GM19351 (cell line): ENCODE results near the gene MFN2.
A peak's percentile ranks its signal among the peaks of the same experiment; 100 is the strongest.

Source experiments
- ATAC-seq: cut with Tn5 transposase; IDR thresholded peaks from one replicate; pipeline ENCODE4 v1.9.1; 2021; ENCODE audit warnings: mild to moderate bottlenecking, moderate library complexity; ENCODE audit not compliant: unreplicated experiment

MFN2 gene

GRCh38 chr1:12046749-12047119, 66.5 kb downstream of the MFN2 start:
- ATAC-seq = no peak

GRCh38 chr1:12047120-12047876, 67.1 kb downstream of the MFN2 start:
- peak; percentile 41 for ATAC-seq

GRCh38 chr1:12048372-12048771, 68.1 kb downstream of the MFN2 start:
- no peak for ATAC-seq

GRCh38 chr1:12049616-12050015, 69.4 kb downstream of the MFN2 start:
- no peak for ATAC-seq

GRCh38 chr1:12051361-12051760, 71.1 kb downstream of the MFN2 start:
- ATAC-seq = no peak

GRCh38 chr1:12052008-12052573, 71.8 kb downstream of the MFN2 start:
- ATAC-seq = peak; percentile 68

GRCh38 chr1:12052997-12053686, 72.9 kb downstream of the MFN2 start:
- no peak for ATAC-seq

GRCh38 chr1:12053752-12054548, 73.7 kb downstream of the MFN2 start:
- ATAC-seq = no peak

GRCh38 chr1:12055259-12055658, 75.0 kb downstream of the MFN2 start:
- no peak for ATAC-seq

- no peak for ATAC-seq
Measured at GRCh38 chr1:12056331-12056841, 76.1 kb downstream of the MFN2 start.

GRCh38 chr1:12057382-12057781, 77.1 kb downstream of the MFN2 start:
- ATAC-seq = no peak

- ATAC-seq = no peak
Measured at GRCh38 chr1:12057940-12058687, 77.9 kb downstream of the MFN2 start.

GRCh38 chr1:12059226-12059625, 79.0 kb downstream of the MFN2 start:
- no peak for ATAC-seq

- no peak for ATAC-seq
Measured at GRCh38 chr1:12059722-12060464, 79.6 kb downstream of the MFN2 start.

- no peak for ATAC-seq
Measured at GRCh38 chr1:12060500-12060899, 80.3 kb downstream of the MFN2 start.
